ENCODE data around the gene PITX1.

- TF ChIP-seq SUZ12 (IDR thresholded peaks at IDR 0.05; ENCODE audit: low read depth, low read length) (no peak), ZNF142 (CRISPR knock-in tag; IDR thresholded peaks at IDR 0.05) (no peak), PLSCR1 (CRISPR knock-in tag; IDR thresholded peaks at IDR 0.05; ENCODE audit: borderline replicate concordance) (no peak), CTCF (CRISPR knock-in tag; IDR thresholded peaks at IDR 0.05) (no peak), MXD1 (CRISPR knock-in tag; IDR thresholded peaks at IDR 0.05) (no peak), ZNF737 (CRISPR knock-in tag; IDR thresholded peaks at IDR 0.05; ENCODE audit: borderline replicate concordance) (no peak), MAZ (IDR thresholded peaks at IDR 0.05; ENCODE audit: borderline replicate concordance, low read depth, low read length) (no peak), MAZ (CRISPR knock-in tag; IDR thresholded peaks at IDR 0.05; ENCODE audit: low read depth) (no peak), SP1 (IDR thresholded peaks at IDR 0.05) (no peak), SP1 (CRISPR knock-in tag; IDR thresholded peaks at IDR 0.05) (no peak), BCL3 (CRISPR knock-in tag; IDR thresholded peaks at IDR 0.05) (no peak), EZH2 (conservative IDR thresholded peaks at IDR 0.05; ENCODE audit: low read depth, low read length) (no peak)
These were observed 6.5 kb upstream of the PITX1 start for GRCh38 chr5:135040333-135041144.
